ENCODE measurements around the gene CEND1. TPM values are rescaled to one million over a fixed set of nuclear protein-coding genes. Genes with fewer than 3 reads are reported as not detected.

The CEND1 gene
- total RNA-seq, 1 donor, result 1.2 TPM

- no peak for TF ChIP-seq CTCF (IDR thresholded peaks at IDR 0.05; ENCODE audit: insufficient read depth, low read length)
- no peak for DNase-seq (ENCODE audit: low read depth)
- peak overlapping the region; percentile 85 for H3K4me3 ChIP-seq (ENCODE audit: low read depth, low read length)
Observed at GRCh38 chr11:776561-777287, 13.2 kb downstream of the CEND1 start.

- TF ChIP-seq CTCF (IDR thresholded peaks at IDR 0.05; ENCODE audit: insufficient read depth, low read length), result no peak
- peak overlapping the region; percentile 85 for H3K4me3 ChIP-seq (ENCODE audit: low read depth, low read length)
- DNase-seq (ENCODE audit: low read depth), result no peak
Observed at GRCh38 chr11:776263-776560, 13.7 kb downstream of the CEND1 start.

GRCh38 chr11:774873-775592 is 14.9 kb downstream of the CEND1 start:
- peak overlapping the region; percentile 48 for H3K4me3 ChIP-seq (ENCODE audit: low read depth, low read length)
- TF ChIP-seq CTCF (IDR thresholded peaks at IDR 0.05; ENCODE audit: insufficient read depth, low read length), result no peak
- peak; percentile 49 for DNase-seq (ENCODE audit: low read depth)

GRCh38 chr11:773830-774229 is 16.1 kb downstream of the CEND1 start:
- H3K4me3 ChIP-seq (ENCODE audit: low read depth, low read length), result no peak overlapping the region
- TF ChIP-seq CTCF (IDR thresholded peaks at IDR 0.05; ENCODE audit: insufficient read depth, low read length), result no peak
- no peak for DNase-seq (ENCODE audit: low read depth)

GRCh38 chr11:773425-773824 is 16.5 kb downstream of the CEND1 start:
- no peak for DNase-seq (ENCODE audit: low read depth)
- H3K4me3 ChIP-seq (ENCODE audit: low read depth, low read length), result no peak overlapping the region
- TF ChIP-seq CTCF (IDR thresholded peaks at IDR 0.05; ENCODE audit: insufficient read depth, low read length), result no peak

GRCh38 chr11:772429-773390 is 17.2 kb downstream of the CEND1 start:
- TF ChIP-seq CTCF (IDR thresholded peaks at IDR 0.05; ENCODE audit: insufficient read depth, low read length), result no peak
- no peak overlapping the region for H3K4me3 ChIP-seq (ENCODE audit: low read depth, low read length)
- no peak for DNase-seq (ENCODE audit: low read depth)

All from fibroblast of the aortic adventitia (primary cell).